ENCODE data around the gene AQR. TPM values are rescaled to one million over a fixed set of nuclear protein-coding genes. Genes with fewer than 3 reads are reported as not detected.
A peak's percentile ranks its signal among the peaks of the same experiment; 100 is the strongest.

Gene AQR
- total and polyA plus RNA-seq, 4 donors = 9.2 to 41.3 (median 19.6) TPM

- DNase-seq (no peak), ATAC-seq (ENCODE audit: insufficient read depth, low FRiP score) (no peak)
- Histone ChIP-seq H3K9me3 (ENCODE audit: control insufficient read depth in 4 of 4, insufficient read depth in 3 of 4, low read length in 3 of 4) (peaks cover 0 to 2% (median 0%) of the 10 kb centered on the region in 4 donors), H3K27me3 (ENCODE audit: control insufficient read depth in 3 of 3, insufficient read depth in 3 of 3, low read length in 2 of 3) (no peaks in the 10 kb centered on the region), H3K4me1 (ENCODE audit: control insufficient read depth in 5 of 5, insufficient read depth in 5 of 5, low read length in 5 of 5) (peaks cover 0 to 6% (median 0%) of the 10 kb centered on the region in 5 donors), H3K4me3 (no peak overlapping the region), H3K27ac (ENCODE audit: low read depth in 1 of 2, low read length in 1 of 2) (no peak overlapping the region), H3K9ac (ENCODE audit: insufficient read depth in 1 of 2, low read length in 2 of 2) (no peak overlapping the region), H3K36me3 (ENCODE audit: control insufficient read depth in 4 of 4, insufficient read depth in 4 of 4, low read length in 4 of 4) (no peaks in the 10 kb centered on the region)
- TF ChIP-seq CTCF (IDR thresholded peaks at IDR 0.05; ENCODE audit: control extremely low read depth, extremely low read depth) = no peak
- 78 to 89% methylated on average over 1 of the region's 1 CpG for WGBS, 2 donors
Measured at GRCh38 chr15:34812369-34812768, 157.2 kb downstream of the AQR start.

GRCh38 chr15:34810443-34811129 lies 159.0 kb downstream of the AQR start:
- no peak for TF ChIP-seq CTCF (IDR thresholded peaks at IDR 0.05; ENCODE audit: control extremely low read depth, extremely low read depth)
- Histone ChIP-seq H3K27ac (ENCODE audit: low read depth in 1 of 2, low read length in 1 of 2) (peak overlapping the region in 1 of 2 donors; percentile 80), H3K27me3 (ENCODE audit: control insufficient read depth in 3 of 3, insufficient read depth in 3 of 3, low read length in 2 of 3) (no peaks in the 10 kb centered on the region), H3K4me1 (ENCODE audit: control insufficient read depth in 5 of 5, insufficient read depth in 5 of 5, low read length in 5 of 5) (peaks cover 0 to 6% (median 0%) of the 10 kb centered on the region in 5 donors), H3K4me3 (no peak overlapping the region), H3K36me3 (ENCODE audit: control insufficient read depth in 4 of 4, insufficient read depth in 4 of 4, low read length in 4 of 4) (no peaks in the 10 kb centered on the region), H3K9me3 (ENCODE audit: control insufficient read depth in 4 of 4, insufficient read depth in 3 of 4, low read length in 3 of 4) (peaks cover 0 to 2% (median 0%) of the 10 kb centered on the region in 4 donors), H3K9ac (ENCODE audit: insufficient read depth in 1 of 2, low read length in 2 of 2) (no peak overlapping the region)
- no peak for DNase-seq
- WGBS, 2 donors = 88 to 91% methylated on average over 5 of the region's 5 CpGs
- ATAC-seq (ENCODE audit: insufficient read depth, low FRiP score) = no peak

- TF ChIP-seq CTCF (IDR thresholded peaks at IDR 0.05; ENCODE audit: control extremely low read depth, extremely low read depth) = no peak
- Histone ChIP-seq H3K4me1 (ENCODE audit: control insufficient read depth in 5 of 5, insufficient read depth in 5 of 5, low read length in 5 of 5) (peaks cover 0 to 6% (median 0%) of the 10 kb centered on the region in 5 donors), H3K36me3 (ENCODE audit: control insufficient read depth in 4 of 4, insufficient read depth in 4 of 4, low read length in 4 of 4) (no peaks in the 10 kb centered on the region), H3K27me3 (ENCODE audit: control insufficient read depth in 3 of 3, insufficient read depth in 3 of 3, low read length in 2 of 3) (no peaks in the 10 kb centered on the region), H3K4me3 (no peak overlapping the region), H3K9me3 (ENCODE audit: control insufficient read depth in 4 of 4, insufficient read depth in 3 of 4, low read length in 3 of 4) (peaks cover 0 to 2% (median 0%) of the 10 kb centered on the region in 4 donors), H3K27ac (ENCODE audit: low read depth in 1 of 2, low read length in 1 of 2) (no peak overlapping the region), H3K9ac (ENCODE audit: insufficient read depth in 1 of 2, low read length in 2 of 2) (no peak overlapping the region)
- ATAC-seq (ENCODE audit: insufficient read depth, low FRiP score) (no peak), DNase-seq (no peak)
- WGBS, 2 donors = 75 to 80% methylated on average over 3 of the region's 3 CpGs
Measured at GRCh38 chr15:34809186-34809585, 160.4 kb downstream of the AQR start.
